ENCODE results near the gene KCNJ2.

Gene KCNJ2

DNA sequence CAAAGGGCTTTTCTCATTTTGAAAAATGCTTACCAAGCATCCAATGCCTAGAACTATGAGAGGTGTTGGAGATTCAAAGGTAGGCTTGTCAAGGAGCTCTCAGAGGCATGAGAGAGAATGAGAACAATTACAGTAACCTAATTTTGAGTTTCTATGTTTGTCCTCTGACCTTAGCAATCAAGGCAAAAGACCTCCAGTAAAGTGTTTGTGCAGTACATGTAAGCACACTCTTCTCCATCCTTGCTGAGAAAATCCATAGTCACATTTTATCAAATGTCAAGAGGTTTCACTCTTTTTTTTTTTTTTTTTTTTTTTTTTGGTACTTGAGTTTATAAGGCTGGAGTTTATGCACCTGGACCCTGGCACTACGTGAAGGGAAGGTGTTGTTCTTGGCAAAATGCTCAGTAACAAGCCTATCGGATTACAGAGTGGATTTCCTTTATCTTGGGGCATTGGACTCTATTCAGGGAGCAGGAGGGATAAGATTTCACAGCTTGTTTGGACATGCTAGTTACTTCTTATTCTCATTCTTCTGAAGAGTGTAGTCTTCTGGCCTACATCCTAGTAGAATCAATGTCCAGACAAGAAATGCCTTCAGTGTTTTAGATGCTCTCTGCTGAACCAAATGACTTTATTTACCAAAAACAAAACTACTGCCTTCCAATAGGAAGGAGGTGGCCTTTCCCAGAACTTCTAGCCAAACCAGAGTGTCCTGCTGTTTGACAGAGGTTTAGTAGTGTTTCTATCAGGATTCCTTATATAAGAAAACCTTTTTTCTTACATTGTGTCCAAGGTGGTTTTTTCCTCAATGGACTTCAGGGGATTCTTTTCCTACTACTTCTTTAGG is 21.9 kb downstream of the KCNJ2 start:
- no peak for DNase-seq (ENCODE audit: low read depth, low spot score)
- H3K4me3 ChIP-seq (ENCODE audit: low read length) = no peak overlapping the region

DNA sequence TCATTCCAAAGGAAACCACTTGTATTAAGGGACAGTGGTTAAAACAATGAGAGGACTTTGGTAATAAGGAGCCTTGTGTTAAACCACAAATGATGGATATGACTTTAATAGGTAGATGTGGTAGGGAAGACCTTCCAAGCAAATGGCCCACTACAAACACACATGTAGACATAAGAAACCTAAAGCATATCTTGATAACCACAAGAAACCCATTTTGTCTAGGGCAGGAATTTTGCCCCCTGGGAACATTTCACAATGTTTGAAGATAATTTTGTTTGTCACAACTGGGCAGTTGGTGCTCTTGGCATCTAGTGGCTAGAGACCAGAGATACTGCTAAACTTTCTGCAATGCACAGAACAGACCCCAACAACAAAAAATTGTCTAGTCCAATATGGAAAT is 25.8 kb downstream of the KCNJ2 start:
- no peak for DNase-seq (ENCODE audit: low read depth, low spot score)
- no peak overlapping the region for H3K4me3 ChIP-seq (ENCODE audit: low read length)

DNA sequence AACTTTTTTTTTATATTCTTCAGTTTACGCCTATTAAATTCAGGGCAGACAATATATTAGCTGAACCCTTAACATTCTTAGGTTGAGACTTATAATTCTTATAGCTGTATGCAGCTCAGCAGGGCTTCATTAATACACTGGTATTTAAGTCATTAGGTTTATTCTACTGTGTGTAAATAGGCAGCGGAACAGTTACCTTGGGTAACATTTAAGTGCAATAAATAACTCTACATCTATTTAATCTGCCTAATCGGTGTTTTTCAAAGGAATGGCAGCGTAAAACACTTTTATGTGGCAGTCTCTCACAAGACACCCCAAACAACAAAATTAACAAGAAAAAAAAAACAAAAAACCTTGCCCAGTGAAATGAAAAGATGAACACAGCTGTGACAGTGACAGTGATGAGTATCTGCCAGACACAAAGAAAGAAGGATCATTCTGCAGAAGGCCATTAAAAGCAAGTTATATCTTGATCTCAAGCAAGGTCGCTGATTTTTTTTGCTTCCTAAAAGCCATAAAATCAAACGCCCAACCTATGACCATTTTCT is 32.6 kb downstream of the KCNJ2 start:
- DNase-seq (ENCODE audit: low read depth, low spot score) = no peak
- no peak overlapping the region for H3K4me3 ChIP-seq (ENCODE audit: low read length)

DNA sequence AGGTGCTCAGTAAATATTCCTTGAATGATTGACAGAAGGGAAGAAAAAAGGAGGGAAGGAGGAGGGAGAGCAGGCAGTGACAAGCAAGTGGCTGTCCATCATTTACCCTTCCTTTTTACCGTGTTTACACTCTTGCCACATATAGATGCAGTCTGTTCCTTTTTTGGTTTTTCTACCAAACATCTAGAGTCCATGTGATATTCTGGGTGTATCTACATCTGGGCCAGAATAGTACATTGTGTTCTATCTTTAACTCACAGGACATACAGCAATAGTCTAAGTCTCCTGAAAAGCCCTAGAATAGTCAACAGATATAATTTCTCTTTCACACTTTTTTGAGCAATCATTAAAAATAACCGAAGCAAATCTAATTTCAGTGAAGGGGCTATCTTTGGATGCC is 33.5 kb downstream of the KCNJ2 start:
- H3K4me3 ChIP-seq (ENCODE audit: low read length) = no peak overlapping the region
- DNase-seq (ENCODE audit: low read depth, low spot score) = no peak

DNA sequence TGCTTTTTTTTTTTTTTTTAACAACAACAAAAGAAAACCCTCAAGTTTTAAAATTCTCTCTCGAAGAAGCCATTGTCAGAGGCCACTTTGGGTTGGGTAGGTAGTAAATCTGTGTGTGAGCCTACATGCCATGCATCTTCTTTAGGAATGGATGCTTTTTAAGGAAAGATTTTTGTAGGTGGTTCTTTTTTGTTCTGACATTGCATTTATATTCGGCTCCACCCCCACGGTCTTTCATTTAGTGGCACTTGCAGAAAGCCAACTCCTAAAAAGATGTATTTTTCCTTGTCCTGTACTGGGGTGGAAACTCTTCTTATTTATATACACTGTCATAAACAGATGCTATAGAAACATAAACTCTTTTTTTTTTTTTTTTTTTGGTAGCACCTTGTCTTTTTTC is 35.1 kb downstream of the KCNJ2 start:
- DNase-seq (ENCODE audit: low read depth, low spot score) = no peak
- H3K4me3 ChIP-seq (ENCODE audit: low read length) = no peak overlapping the region

DNA sequence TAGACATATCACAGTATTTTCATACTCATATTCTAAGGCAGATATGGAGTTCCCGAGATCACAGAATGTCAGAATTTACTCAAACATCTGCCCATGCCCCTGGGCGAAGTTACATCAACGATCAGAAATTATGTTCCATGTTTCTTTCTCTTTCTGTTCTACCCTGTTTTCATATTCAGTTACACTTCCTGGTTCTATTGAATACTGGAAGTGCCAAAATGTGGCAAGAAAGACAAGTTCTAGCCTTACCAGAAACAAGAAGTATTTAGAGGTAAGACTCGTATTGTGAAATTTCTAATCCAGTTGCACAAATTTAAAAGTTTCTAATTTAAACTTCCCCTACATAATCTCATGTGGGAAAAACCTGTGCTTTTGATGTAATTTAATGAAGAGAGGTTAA is 36.1 kb downstream of the KCNJ2 start:
- DNase-seq (ENCODE audit: low read depth, low spot score) = no peak
- no peak overlapping the region for H3K4me3 ChIP-seq (ENCODE audit: low read length)

DNA sequence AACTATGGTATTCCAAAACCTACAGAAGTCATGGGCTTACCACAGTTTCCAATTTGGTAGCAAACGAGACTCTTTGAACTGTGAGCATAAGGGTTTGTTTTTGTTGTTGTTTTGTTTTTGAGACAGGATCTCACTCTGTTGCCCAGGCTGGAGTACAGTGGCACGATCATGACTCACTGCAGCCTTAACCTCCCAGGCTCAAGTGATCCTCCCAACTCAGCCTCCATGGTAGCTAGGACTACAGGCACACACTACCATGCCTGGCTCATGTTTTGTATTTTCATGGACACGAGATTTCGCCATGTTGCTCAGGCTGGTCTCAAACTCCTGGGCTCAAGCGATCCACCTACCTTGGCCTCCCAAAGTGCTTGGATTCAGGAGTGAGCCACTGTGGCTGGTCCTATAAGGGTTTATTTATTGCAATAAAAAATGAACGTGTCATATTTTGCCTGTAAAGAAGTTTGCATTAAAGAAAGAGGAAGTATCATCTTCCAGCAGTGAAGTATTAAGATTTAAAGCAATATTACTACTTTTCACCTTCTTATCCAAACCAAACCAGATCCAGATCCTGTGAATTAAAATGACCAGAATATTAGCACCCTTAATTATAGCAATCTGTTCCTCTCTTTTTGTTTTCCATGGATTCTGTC is 37.2 kb downstream of the KCNJ2 start:
- DNase-seq (ENCODE audit: low read depth, low spot score) = no peak
- H3K4me3 ChIP-seq (ENCODE audit: low read length) = no peak overlapping the region

DNA sequence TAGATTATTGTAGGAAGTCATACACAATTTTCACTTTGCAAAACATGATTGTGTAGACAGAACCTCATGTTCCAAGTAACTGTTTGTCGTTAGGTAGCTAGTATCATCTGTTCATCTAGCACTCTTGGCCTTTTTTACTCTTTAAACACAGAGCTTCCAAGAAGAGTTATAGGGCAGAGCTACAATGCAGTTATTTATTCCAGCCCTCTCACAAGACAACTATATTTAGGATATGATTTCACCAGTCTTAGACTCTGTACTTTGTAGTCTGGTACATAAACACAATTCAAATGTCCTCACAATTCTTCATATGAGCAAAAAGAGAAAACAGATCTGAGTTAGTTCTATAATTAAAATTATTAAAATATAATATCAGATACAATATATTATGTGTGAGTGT is 37.9 kb downstream of the KCNJ2 start:
- H3K4me3 ChIP-seq (ENCODE audit: low read length) = no peak overlapping the region
- DNase-seq (ENCODE audit: low read depth, low spot score) = no peak

DNA sequence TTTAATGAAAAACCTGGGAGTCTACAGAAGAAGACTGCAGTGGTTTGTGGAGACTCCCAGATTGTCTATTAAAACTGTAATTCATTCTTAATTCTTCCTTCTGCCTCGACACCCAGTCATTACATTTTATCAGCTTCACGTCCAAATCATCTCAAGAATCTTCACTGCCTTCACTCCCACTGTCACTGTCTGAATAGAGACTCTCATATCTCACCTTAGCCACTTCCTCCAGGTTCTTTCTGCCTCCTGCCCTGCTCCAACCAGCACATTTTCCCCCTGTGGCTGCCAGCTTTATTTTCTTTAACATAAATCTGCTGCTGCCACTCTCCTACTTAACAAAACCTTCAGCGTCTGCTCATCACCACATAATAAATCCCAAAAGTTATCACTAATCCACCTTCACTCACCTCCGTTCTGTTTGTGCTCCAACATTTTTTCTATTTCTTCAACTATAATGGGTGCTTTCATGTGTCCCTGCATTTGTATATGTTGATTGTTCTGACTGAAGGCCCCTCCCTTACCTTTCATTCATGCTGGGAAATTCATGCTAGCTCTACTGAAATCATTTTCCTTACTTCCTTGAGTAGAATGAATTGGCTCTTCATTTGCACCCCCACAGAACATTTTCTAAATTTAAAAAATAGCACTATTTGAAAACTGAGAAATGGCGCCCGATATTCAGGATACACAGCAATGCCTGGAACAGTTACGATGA is 38.9 kb downstream of the KCNJ2 start:
- no peak for DNase-seq (ENCODE audit: low read depth, low spot score)
- no peak overlapping the region for H3K4me3 ChIP-seq (ENCODE audit: low read length)

DNA sequence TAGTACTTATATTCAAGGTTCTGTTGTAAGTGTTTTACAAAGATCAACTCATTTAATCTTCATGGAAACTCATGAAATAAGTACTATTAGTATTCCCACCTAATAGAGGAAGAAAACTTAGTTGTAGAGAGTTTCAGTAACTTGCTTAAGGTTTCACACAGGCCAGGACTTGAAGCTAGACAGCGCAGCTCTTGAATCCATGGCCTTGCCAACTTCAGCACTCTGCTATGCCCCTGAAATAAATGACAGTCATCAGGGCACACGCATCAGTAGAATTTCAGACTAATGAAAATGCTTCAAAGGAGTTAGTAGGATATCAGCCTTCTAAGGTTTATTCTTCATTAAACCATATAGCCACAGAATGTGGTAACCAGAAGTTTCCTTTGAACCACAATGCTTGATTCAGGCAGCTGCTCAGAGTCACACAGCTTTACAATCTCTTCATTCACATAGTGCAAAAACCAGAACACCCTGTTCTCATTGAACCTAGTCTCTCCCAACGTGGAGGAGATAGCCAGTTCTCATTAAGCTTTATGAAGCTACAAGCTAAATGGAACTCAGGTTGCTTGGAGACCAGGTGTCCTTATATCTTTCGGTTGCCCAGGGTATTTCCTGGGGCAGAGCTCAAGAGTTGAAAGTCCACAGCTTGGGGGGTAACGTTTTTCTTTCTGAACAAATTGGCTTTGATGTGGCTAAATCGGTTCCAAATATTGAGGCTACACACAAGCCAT is 39.7 kb downstream of the KCNJ2 start:
- no peak overlapping the region for H3K4me3 ChIP-seq (ENCODE audit: low read length)
- DNase-seq (ENCODE audit: low read depth, low spot score) = peak; percentile 19

DNA sequence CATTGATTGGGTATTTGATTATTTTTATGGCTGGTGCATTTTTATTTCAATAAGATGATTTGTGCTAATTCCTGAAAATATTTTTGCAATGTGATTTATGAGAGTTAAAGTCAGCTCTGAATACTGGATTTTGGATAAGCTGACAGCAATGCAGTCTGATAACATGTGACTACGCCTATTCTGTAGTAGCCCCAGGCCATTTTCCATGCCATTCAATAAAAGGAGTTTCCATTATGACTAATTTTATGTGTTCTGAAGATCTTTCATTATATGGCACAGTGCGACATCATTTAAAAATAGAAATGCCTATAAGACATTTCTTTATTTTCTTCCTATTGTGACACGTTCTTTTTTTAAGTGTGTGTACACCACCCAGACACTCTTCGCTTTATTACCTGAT is 46.3 kb downstream of the KCNJ2 start:
- H3K4me3 ChIP-seq (ENCODE audit: low read length) = no peak overlapping the region
- no peak for DNase-seq (ENCODE audit: low read depth, low spot score)

DNA sequence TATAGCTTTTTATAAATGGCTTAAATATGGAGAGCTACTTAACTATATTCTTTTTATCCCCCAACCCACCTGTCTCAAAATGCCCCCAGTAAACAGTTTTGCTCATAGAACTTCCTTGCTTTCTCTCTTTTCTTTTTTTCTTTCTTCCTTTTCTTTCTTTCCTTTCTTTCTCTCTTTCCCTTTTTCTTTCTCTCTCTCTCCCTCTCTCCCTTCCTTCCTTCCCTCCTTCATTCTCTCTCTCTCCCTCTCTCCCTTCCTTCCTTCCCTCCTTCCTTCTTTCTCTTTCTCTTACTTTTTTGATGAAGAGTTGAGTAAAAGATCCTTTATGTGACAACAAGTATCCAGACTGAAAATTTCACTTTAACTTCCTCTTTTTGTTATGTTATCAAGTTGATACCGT is 48.2 kb downstream of the KCNJ2 start:
- H3K4me3 ChIP-seq (ENCODE audit: low read length) = no peak overlapping the region

DNA sequence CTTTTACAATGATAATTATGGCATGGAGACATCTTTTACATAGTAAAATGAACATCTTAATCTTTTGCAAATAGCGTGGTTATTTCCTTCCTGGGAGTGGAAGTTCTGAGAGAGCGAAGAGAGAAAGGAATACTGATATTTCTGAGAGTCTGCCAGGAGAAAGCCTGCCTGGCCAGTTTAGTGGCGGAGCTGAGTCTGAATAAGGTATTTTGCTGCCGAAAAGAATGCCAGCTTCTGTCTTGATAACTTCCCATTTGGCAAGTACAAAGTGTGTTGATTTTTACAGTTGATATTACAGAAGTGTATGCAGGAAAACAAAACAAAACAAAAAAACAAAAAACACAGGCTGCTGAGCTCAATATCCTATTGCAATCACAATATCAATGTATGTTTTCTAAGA is 55.9 kb downstream of the KCNJ2 start:
- DNase-seq (ENCODE audit: low read depth, low spot score) = no peak
- H3K4me3 ChIP-seq (ENCODE audit: low read length) = no peak overlapping the region

More for the DNA sequence above, 48.2 kb downstream of the KCNJ2 start:
- DNase-seq (ENCODE audit: low read depth, low spot score) = no peak
